Lung microvascular endothelial cell (primary cell): ENCODE measurements around the gene CDC25B. TPM values are rescaled to one million over a fixed set of nuclear protein-coding genes. Genes with fewer than 3 reads are reported as not detected.
A peak's percentile ranks its signal among the peaks of the same experiment; 100 is the strongest.
"Not testable (repeated sequence)": the region's sequence is repeated elsewhere in the genome, so short reads cannot be mapped to it uniquely, and the experiment has no call there.

Source experiments
- DNase-seq, 2 donors: peaks; one replicate each; pipeline versions ENCODE4 v3.0.0 to v3.0.0-alpha.2; 2010; ENCODE audit warnings: low read depth in 2 of 2
- total RNA-seq: library from RNA; depleted of rRNA; stranded (reverse); fragments of >200 nt; gene quantifications from 2 replicates; pipeline ENCODE4 v1.2.1, GENCODE V29; 2014

Gene CDC25B
- total RNA-seq, 1 donor from 2014 or later: 21.4 TPM

- DNase-seq: no peak
These were observed 11.3 kb upstream of the CDC25B start for GRCh38 chr20:3784863-3785239.

- peak; percentile 48 to 61 for DNase-seq
These were observed 10.6 kb upstream of the CDC25B start for GRCh38 chr20:3785240-3786125.

- DNase-seq: peak; percentile 77 to 80
These were observed 10.0 kb upstream of the CDC25B start for GRCh38 chr20:3786126-3786484.

GRCh38 chr20:3786665-3787323 lies 9.3 kb upstream of the CDC25B start, which contains the start of gene CENPB:
Gene CENPB, minus strand, starts transcription at chr20:3786740. Its CDS starts 257 bp downstream, at chr20:3786483.
- peak; percentile 89 to 93 for DNase-seq

GRCh38 chr20:3787324-3788014 lies 8.6 kb upstream of the CDC25B start:
- no peak for DNase-seq

GRCh38 chr20:3788685-3789155 lies 7.4 kb upstream of the CDC25B start:
- no peak for DNase-seq

- not testable (repeated sequence) for DNase-seq
These were observed 6.9 kb upstream of the CDC25B start for GRCh38 chr20:3789201-3789600.

- DNase-seq: not testable (repeated sequence)
These were observed 1.9 kb upstream of the CDC25B start for GRCh38 chr20:3794168-3794567.

- DNase-seq: no peak
These were observed 1.2 kb upstream of the CDC25B start for GRCh38 chr20:3794701-3795420.

GRCh38 chr20:3796477-3797225 lies 541 bp downstream of the CDC25B start:
- no peak for DNase-seq

- no peak for DNase-seq
These were observed 1.1 kb downstream of the CDC25B start for GRCh38 chr20:3797226-3797545.

- DNase-seq: peak in 1 of 2 donors; percentile 51
These were observed 1.7 kb downstream of the CDC25B start for GRCh38 chr20:3797592-3798372.

- no peak for DNase-seq
These were observed 2.3 kb downstream of the CDC25B start for GRCh38 chr20:3798373-3798768.

- DNase-seq: no peak
These were observed 2.8 kb downstream of the CDC25B start for GRCh38 chr20:3798908-3799248.

GRCh38 chr20:3800256-3800877 lies 4.3 kb downstream of the CDC25B start:
- DNase-seq: no peak

- DNase-seq: no peak
These were observed 4.8 kb downstream of the CDC25B start for GRCh38 chr20:3800878-3801260.

- DNase-seq: no peak
These were observed 5.2 kb downstream of the CDC25B start for GRCh38 chr20:3801299-3801698.

GRCh38 chr20:3801846-3802245 lies 5.7 kb downstream of the CDC25B start:
- no peak for DNase-seq

GRCh38 chr20:3802524-3803239 lies 6.6 kb downstream of the CDC25B start:
- DNase-seq: no peak
